Measurements from ENCODE around the gene APRT. TPM values are rescaled to one million over a fixed set of nuclear protein-coding genes. Genes with fewer than 3 reads are reported as not detected.

Gene APRT
- total and polyA plus RNA-seq, 9 donors, result 61.2 to 83.0 (median 65.9) TPM

DNA sequence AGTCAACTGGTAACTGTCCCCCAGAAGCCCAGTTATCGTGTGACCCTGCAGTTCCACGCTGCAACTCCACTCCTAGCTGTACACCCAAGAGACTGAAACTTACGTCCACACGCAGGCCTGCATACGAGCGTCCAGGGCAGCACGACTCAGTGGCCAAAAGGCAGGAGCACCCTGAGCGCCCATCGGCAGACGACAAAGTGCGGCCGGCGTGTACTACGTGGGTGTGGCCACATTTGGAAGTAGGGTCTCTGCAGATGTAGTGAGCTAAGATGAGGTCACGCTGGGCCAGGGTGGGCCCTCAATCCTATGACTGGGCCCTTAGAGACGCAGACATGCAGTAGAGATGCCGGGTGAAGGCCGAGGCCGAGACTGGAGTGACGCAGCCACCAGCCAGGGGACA is 31.5 kb upstream of the APRT start:
- Histone ChIP-seq H3K27ac (ENCODE audit: low read length) (no peak overlapping the region), H3K27me3 (ENCODE audit: control insufficient read depth, insufficient read depth, low read length) (no peaks in the 10 kb centered on the region), H3K9me3 (replicated peaks; ENCODE audit: control insufficient read depth, low read depth, low read length) (no peaks in the 10 kb centered on the region), H3K4me3 (ENCODE audit: low read length) (no peak overlapping the region), H3K4me1 (ENCODE audit: control insufficient read depth, insufficient read depth, low read length) (no peaks in the 10 kb centered on the region), H3K36me3 (ENCODE audit: control insufficient read depth, insufficient read depth, low read length) (peaks cover 34% of the 10 kb centered on the region)
- DNase-seq, result no peak
- 88% methylated on average over 20 of the region's 20 CpGs for WGBS (ENCODE audit: insufficient coverage)

GRCh38 chr16:88842806-88843205 is 31.1 kb upstream of the APRT start:
- Histone ChIP-seq H3K4me3 (ENCODE audit: low read length) (no peak overlapping the region), H3K36me3 (ENCODE audit: control insufficient read depth, insufficient read depth, low read length) (peaks cover 37% of the 10 kb centered on the region), H3K27me3 (ENCODE audit: control insufficient read depth, insufficient read depth, low read length) (no peaks in the 10 kb centered on the region), H3K9me3 (replicated peaks; ENCODE audit: control insufficient read depth, low read depth, low read length) (no peaks in the 10 kb centered on the region), H3K4me1 (ENCODE audit: control insufficient read depth, insufficient read depth, low read length) (no peaks in the 10 kb centered on the region), H3K27ac (ENCODE audit: low read length) (no peak overlapping the region)
- DNase-seq, result no peak
- 89% methylated on average over 23 of the region's 25 CpGs for WGBS (ENCODE audit: insufficient coverage)

DNA sequence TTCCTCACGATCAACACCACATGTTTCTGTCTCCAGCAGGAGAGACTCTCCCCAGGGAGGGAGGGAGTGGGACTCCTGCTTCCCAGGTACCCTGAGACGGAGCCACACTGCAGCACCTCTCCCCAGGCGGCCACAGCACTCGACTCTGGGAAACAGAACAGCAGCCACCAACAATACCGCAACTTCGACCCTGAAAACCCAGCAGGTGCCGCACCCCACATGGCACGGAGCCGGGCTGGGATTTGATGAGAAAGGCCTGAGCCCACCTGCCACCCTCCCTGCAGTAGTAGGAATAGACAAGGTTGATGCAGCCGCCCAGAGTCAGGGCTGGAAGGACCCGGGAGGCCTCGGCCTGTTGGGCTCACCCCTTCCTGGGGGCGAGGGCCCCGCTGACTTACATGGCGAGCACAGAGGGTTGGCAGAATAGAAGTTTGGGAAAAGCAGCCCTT is 30.6 kb upstream of the APRT start:
- Histone ChIP-seq H3K4me1 (ENCODE audit: control insufficient read depth, insufficient read depth, low read length) (no peaks in the 10 kb centered on the region), H3K27me3 (ENCODE audit: control insufficient read depth, insufficient read depth, low read length) (no peaks in the 10 kb centered on the region), H3K36me3 (ENCODE audit: control insufficient read depth, insufficient read depth, low read length) (peaks cover 38% of the 10 kb centered on the region), H3K27ac (ENCODE audit: low read length) (no peak overlapping the region), H3K9me3 (replicated peaks; ENCODE audit: control insufficient read depth, low read depth, low read length) (no peaks in the 10 kb centered on the region), H3K4me3 (ENCODE audit: low read length) (no peak overlapping the region)
- DNase-seq, result no peak
- 85% methylated on average over 9 of the region's 15 CpGs for WGBS (ENCODE audit: insufficient coverage)

DNA sequence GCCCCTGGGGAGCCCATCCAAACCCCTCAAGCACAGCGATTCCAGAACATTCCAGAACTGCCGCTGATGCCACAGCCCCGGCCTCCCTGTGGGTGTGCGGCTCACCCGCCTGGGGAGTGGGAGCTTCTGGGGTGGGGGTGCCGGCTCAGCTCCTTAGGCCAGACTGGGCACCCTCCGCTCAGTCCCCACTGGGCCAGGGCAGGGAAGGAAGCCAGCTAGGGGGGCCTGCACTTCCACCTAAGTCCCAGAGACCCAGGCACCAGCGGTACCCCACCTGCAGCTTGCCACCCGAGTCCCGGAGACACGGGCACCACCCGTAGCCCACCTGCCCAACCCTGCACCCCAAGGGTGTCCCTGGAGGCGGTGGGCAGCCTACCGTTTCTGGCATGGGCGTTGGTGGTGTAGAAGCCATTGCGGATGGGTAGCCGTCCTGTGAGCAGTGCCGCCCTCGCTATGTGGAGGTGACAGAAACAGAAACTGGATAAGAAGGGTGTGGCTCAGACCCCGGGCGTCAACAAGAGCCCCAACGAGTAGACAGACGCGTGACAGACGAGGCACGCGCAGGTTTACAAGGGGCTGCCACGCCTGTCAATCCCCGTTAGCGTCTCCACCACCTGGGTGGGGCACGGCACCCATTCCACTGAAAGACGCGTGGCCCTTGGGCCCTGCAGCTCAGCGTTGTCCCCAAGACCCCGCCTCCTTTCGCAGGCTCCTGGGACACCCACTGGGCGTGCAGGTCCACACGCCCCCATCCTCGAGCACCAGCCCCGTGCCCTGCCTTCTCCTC is 30.0 kb upstream of the APRT start:
- no peak for DNase-seq
- Histone ChIP-seq H3K4me3 (ENCODE audit: low read length) (no peak overlapping the region), H3K27me3 (ENCODE audit: control insufficient read depth, insufficient read depth, low read length) (no peaks in the 10 kb centered on the region), H3K27ac (ENCODE audit: low read length) (no peak overlapping the region), H3K36me3 (ENCODE audit: control insufficient read depth, insufficient read depth, low read length) (peaks cover 38% of the 10 kb centered on the region), H3K4me1 (ENCODE audit: control insufficient read depth, insufficient read depth, low read length) (no peaks in the 10 kb centered on the region), H3K9me3 (replicated peaks; ENCODE audit: control insufficient read depth, low read depth, low read length) (no peaks in the 10 kb centered on the region)
- 90% methylated on average over 32 of the region's 40 CpGs for WGBS (ENCODE audit: insufficient coverage)

- Histone ChIP-seq H3K4me1 (ENCODE audit: control insufficient read depth, insufficient read depth, low read length) (no peaks in the 10 kb centered on the region), H3K4me3 (ENCODE audit: low read length) (no peak overlapping the region), H3K36me3 (ENCODE audit: control insufficient read depth, insufficient read depth, low read length) (peaks cover 33% of the 10 kb centered on the region), H3K9me3 (replicated peaks; ENCODE audit: control insufficient read depth, low read depth, low read length) (no peaks in the 10 kb centered on the region), H3K27me3 (ENCODE audit: control insufficient read depth, insufficient read depth, low read length) (no peaks in the 10 kb centered on the region), H3K27ac (ENCODE audit: low read length) (no peak overlapping the region)
- no peak for DNase-seq
- WGBS (ENCODE audit: insufficient coverage), result 91% methylated on average over 20 of the region's 30 CpGs
Observed at GRCh38 chr16:88840600-88841215, 29.0 kb upstream of the APRT start.

DNA sequence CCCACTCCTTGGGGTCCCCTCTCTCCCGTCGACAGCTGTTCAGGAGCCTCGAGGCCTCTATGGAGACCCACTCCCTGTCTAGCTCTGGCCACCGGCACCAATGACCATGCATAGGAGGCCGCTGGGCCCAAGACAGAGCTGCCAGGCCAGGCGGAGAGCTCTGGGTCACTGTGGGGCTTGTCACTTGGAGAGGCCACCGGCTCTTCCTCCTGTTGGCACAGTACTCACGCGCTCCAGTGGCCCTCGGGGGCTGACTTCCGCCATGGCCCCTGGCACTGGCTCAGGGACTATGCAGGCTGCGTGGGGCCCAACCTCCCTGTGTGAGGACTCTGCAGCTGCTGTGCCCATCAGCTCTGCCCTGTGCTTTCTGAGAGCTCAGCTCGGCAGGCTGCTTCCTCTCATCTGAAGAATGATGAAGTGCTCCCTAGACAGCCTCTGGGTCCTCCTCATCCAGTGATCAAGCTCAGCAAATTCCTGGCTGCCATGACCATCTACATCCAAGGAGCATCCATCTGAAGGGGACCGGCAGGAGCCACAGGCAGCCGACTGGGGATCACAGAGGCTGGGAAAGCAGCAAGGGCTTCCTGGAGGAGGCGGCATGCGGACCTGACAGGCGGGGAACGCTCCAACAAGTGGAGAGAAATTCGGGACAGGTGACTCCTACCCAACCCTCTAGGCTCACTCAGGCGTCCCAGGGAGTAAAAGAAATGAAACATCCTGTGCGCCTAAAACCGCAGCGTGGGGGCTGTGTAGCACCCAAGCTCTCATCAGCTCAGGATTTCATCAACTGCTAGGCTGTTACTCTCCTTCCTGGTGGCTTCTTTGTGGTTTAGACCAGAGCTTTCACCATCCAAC is 28.2 kb upstream of the APRT start:
- no peak for DNase-seq
- Histone ChIP-seq H3K9me3 (replicated peaks; ENCODE audit: control insufficient read depth, low read depth, low read length) (no peaks in the 10 kb centered on the region), H3K27me3 (ENCODE audit: control insufficient read depth, insufficient read depth, low read length) (no peaks in the 10 kb centered on the region), H3K4me1 (ENCODE audit: control insufficient read depth, insufficient read depth, low read length) (no peaks in the 10 kb centered on the region), H3K36me3 (ENCODE audit: control insufficient read depth, insufficient read depth, low read length) (peaks cover 35% of the 10 kb centered on the region), H3K4me3 (ENCODE audit: low read length) (no peak overlapping the region), H3K27ac (ENCODE audit: low read length) (no peak overlapping the region)
- WGBS (ENCODE audit: insufficient coverage), result 84% methylated on average over 22 of the region's 24 CpGs

- H3K27ac ChIP-seq (ENCODE audit: low read length), result no peak overlapping the region
- H3K4me1 ChIP-seq (ENCODE audit: control insufficient read depth, insufficient read depth, low read length), result no peaks in the 10 kb centered on the region
- WGBS (ENCODE audit: insufficient coverage), result 82% methylated on average over 39 of the region's 39 CpGs
- no peak overlapping the region for H3K4me3 ChIP-seq (ENCODE audit: low read length)
- no peaks in the 10 kb centered on the region for H3K9me3 ChIP-seq (replicated peaks; ENCODE audit: control insufficient read depth, low read depth, low read length)
- no peak for DNase-seq
- no peaks in the 10 kb centered on the region for H3K27me3 ChIP-seq (ENCODE audit: control insufficient read depth, insufficient read depth, low read length)
- peaks cover 38% of the 10 kb centered on the region for H3K36me3 ChIP-seq (ENCODE audit: control insufficient read depth, insufficient read depth, low read length)
Observed at GRCh38 chr16:88839026-88839529, 27.4 kb upstream of the APRT start.

- H3K4me1 ChIP-seq (ENCODE audit: control insufficient read depth, insufficient read depth, low read length), result no peaks in the 10 kb centered on the region
- DNase-seq, result no peak
- WGBS (ENCODE audit: insufficient coverage), result 83% methylated on average over 19 of the region's 19 CpGs
- no peaks in the 10 kb centered on the region for H3K27me3 ChIP-seq (ENCODE audit: control insufficient read depth, insufficient read depth, low read length)
- no peak overlapping the region for H3K27ac ChIP-seq (ENCODE audit: low read length)
- H3K9me3 ChIP-seq (replicated peaks; ENCODE audit: control insufficient read depth, low read depth, low read length), result no peaks in the 10 kb centered on the region
- peaks cover 38% of the 10 kb centered on the region for H3K36me3 ChIP-seq (ENCODE audit: control insufficient read depth, insufficient read depth, low read length)
- H3K4me3 ChIP-seq (ENCODE audit: low read length), result no peak overlapping the region
Observed at GRCh38 chr16:88838566-88838965, 26.8 kb upstream of the APRT start.

- Histone ChIP-seq H3K36me3 (ENCODE audit: control insufficient read depth, insufficient read depth, low read length) (peaks cover 38% of the 10 kb centered on the region), H3K27me3 (ENCODE audit: control insufficient read depth, insufficient read depth, low read length) (no peaks in the 10 kb centered on the region), H3K4me1 (ENCODE audit: control insufficient read depth, insufficient read depth, low read length) (no peaks in the 10 kb centered on the region), H3K9me3 (replicated peaks; ENCODE audit: control insufficient read depth, low read depth, low read length) (no peaks in the 10 kb centered on the region), H3K27ac (ENCODE audit: low read length) (no peak overlapping the region), H3K4me3 (ENCODE audit: low read length) (no peak overlapping the region)
- 89% methylated on average over 20 of the region's 20 CpGs for WGBS (ENCODE audit: insufficient coverage)
- no peak for DNase-seq
Observed at GRCh38 chr16:88837806-88838205, 26.1 kb upstream of the APRT start.

- H3K27me3 ChIP-seq (ENCODE audit: control insufficient read depth, insufficient read depth, low read length), result no peaks in the 10 kb centered on the region
- WGBS (ENCODE audit: insufficient coverage), result 86% methylated on average over 17 of the region's 17 CpGs
- no peaks in the 10 kb centered on the region for H3K9me3 ChIP-seq (replicated peaks; ENCODE audit: control insufficient read depth, low read depth, low read length)
- H3K27ac ChIP-seq (ENCODE audit: low read length), result no peak overlapping the region
- H3K4me3 ChIP-seq (ENCODE audit: low read length), result no peak overlapping the region
- peaks cover 35% of the 10 kb centered on the region for H3K36me3 ChIP-seq (ENCODE audit: control insufficient read depth, insufficient read depth, low read length)
- no peaks in the 10 kb centered on the region for H3K4me1 ChIP-seq (ENCODE audit: control insufficient read depth, insufficient read depth, low read length)
- no peak for DNase-seq
Observed at GRCh38 chr16:88836791-88837190, 25.1 kb upstream of the APRT start.
